ENCODE measurements around the gene AP2A1.

GRCh38 chr19:49744946-49745381, 21.8 kb upstream of the AP2A1 start:
- TF ChIP-seq POLR2AphosphoS5 (IDR thresholded peaks at IDR 0.05): no peak
- no peak for TF ChIP-seq CTCF (IDR thresholded peaks at IDR 0.05)

All from gastroesophageal sphincter (tissue), 3 donors.